Osteoblast (primary cell): Measurements from ENCODE around the gene KLHL36. TPM values are rescaled to one million over a fixed set of nuclear protein-coding genes. Genes with fewer than 3 reads are reported as not detected.

Experiments
- DNase-seq: peaks from one replicate; pipeline ENCODE4 v3.0.0; 2011; ENCODE audit warnings: low spot score, mixed read lengths; ENCODE audit not compliant: insufficient read length; ENCODE audit errors: missing footprints
- H2AFZ ChIP-seq: 2 replicates; pipeline ENCODE4 v1.6.0; 2011; ENCODE audit warnings: mild to moderate bottlenecking, low read length
- H3K27ac ChIP-seq: 2 replicates; pipeline ENCODE4 v1.5.1; 2011; ENCODE audit warnings: mild to moderate bottlenecking, low read depth, low read length, moderate library complexity
- H3K27me3 ChIP-seq: 2 replicates; pipeline ENCODE4 v1.6.0; 2012; ENCODE audit warnings: mild to moderate bottlenecking, control low read depth, inconsistent platforms, low read length, moderate library complexity; ENCODE audit not compliant: insufficient read depth
- H3K36me3 ChIP-seq: 2 replicates; pipeline ENCODE4 v1.5.1; 2011; ENCODE audit warnings: mild to moderate bottlenecking, low read length, control low read depth, moderate library complexity; ENCODE audit not compliant: insufficient read depth
- H3K4me1 ChIP-seq: 2 replicates; pipeline ENCODE4 v1.5.1; 2011; ENCODE audit warnings: mild to moderate bottlenecking, low read length, control low read depth, moderate library complexity; ENCODE audit not compliant: insufficient read depth
- H3K4me2 ChIP-seq: 2 replicates; pipeline ENCODE4 v1.6.0; 2011; ENCODE audit warnings: mild to moderate bottlenecking, low read length; ENCODE audit not compliant: insufficient read depth
- H3K4me3 ChIP-seq: fragments of 200-600 bp; sonication (generic); 3 replicates; pipeline ENCODE4 v1.5.1; 2012; ENCODE audit warnings: mild to moderate bottlenecking, low read length, inconsistent platforms; ENCODE audit not compliant: insufficient read depth
- H3K79me2 ChIP-seq: 2 replicates; pipeline ENCODE4 v1.6.0; 2012; ENCODE audit warnings: mild to moderate bottlenecking, low read length, control low read depth, inconsistent platforms; ENCODE audit not compliant: insufficient read depth
- H3K9me3 ChIP-seq: 2 replicates; pipeline ENCODE4 v1.5.1; 2011; ENCODE audit warnings: low read depth, low read length, control low read depth
- H4K20me1 ChIP-seq: 2 replicates; pipeline ENCODE4 v1.6.0; 2012; ENCODE audit warnings: mild to moderate bottlenecking, low read length, control low read depth; ENCODE audit not compliant: insufficient read depth
- CTCF ChIP-seq: IDR thresholded peaks from 2 replicates; pipeline ENCODE4 v1.5.1; 2011; ENCODE audit warnings: mild to moderate bottlenecking, low read depth, low read length, moderate library complexity; ENCODE audit errors: extremely low read depth
- total RNA-seq: library from RNA; depleted of rRNA; stranded (reverse); fragments of >200 nt; gene quantifications from 2 replicates; pipeline ENCODE4 v1.2.3, GENCODE V29; 2012

The KLHL36 gene
- 67.5 and 69.1 TPM in 2 replicates for total RNA-seq

GRCh38 chr16:84647828-84648594, at the start of gene KLHL36:
Gene KLHL36, plus strand, starts transcription at chr16:84648511. Its CDS starts 2,357 bp downstream, at chr16:84650868.
- DNase-seq = peak; percentile 100
- Histone ChIP-seq H3K36me3 (peaks cover 22% of the 10 kb centered on the region), H3K4me1 (peaks cover 27% of the 10 kb centered on the region), H2AFZ (peak within 1 kb of the TSS; percentile 92), H3K4me2 (peak within 1 kb of the TSS; percentile 90), H3K9me3 (no peaks in the 10 kb centered on the region), H3K79me2 (peaks cover 26% of the 10 kb centered on the region), H4K20me1 (peaks cover 2% of the 10 kb centered on the region), H3K27me3 (no peaks in the 10 kb centered on the region), H3K27ac (peak within 1 kb of the TSS; percentile 51), H3K4me3 (peak within 1 kb of the TSS; percentile 78)
- TF ChIP-seq CTCF = no peak

- Histone ChIP-seq H3K4me1 (peaks cover 50% of the 10 kb centered on the region), H3K27me3 (no peaks in the 10 kb centered on the region), H3K36me3 (peaks cover 13% of the 10 kb centered on the region), H3K9me3 (no peaks in the 10 kb centered on the region), H4K20me1 (peaks cover 52% of the 10 kb centered on the region), H3K4me2 (peak overlapping the region; percentile 76), H2AFZ (peak overlapping the region; percentile 43), H3K79me2 (peaks cover 85% of the 10 kb centered on the region), H3K4me3 (peak overlapping the region; percentile 54), H3K27ac (peak overlapping the region; percentile 94)
- peak; percentile 92 for DNase-seq
- TF ChIP-seq CTCF = no peak
Observed at GRCh38 chr16:84599521-84600202, 48.6 kb upstream of the KLHL36 start.

GRCh38 chr16:84600343-84601229, 47.7 kb upstream of the KLHL36 start:
- peak overlapping the region; percentile 76 for H3K4me2 ChIP-seq

More at GRCh38 chr16:84600343-84601229, 47.7 kb upstream of the KLHL36 start:
- Histone ChIP-seq H3K27me3 (no peaks in the 10 kb centered on the region), H3K4me1 (peaks cover 50% of the 10 kb centered on the region), H3K4me3 (peak overlapping the region; percentile 54), H3K9me3 (no peaks in the 10 kb centered on the region), H3K79me2 (peaks cover 85% of the 10 kb centered on the region), H4K20me1 (peaks cover 58% of the 10 kb centered on the region), H2AFZ (no peak overlapping the region), H3K27ac (peak overlapping the region; percentile 94), H3K36me3 (peaks cover 13% of the 10 kb centered on the region)
- TF ChIP-seq CTCF = no peak
- DNase-seq = no peak
